Chondrocyte (in vitro differentiated cells): ENCODE results near the gene PLEKHA3. TPM values are rescaled to one million over a fixed set of nuclear protein-coding genes. Genes with fewer than 3 reads are reported as not detected.

Experiments
- DNase-seq: peaks from one replicate; pipeline ENCODE4 v3.0.0; 2021; ENCODE audit warnings: mixed read lengths, low spot score
- H3K27ac Mint-ChIP-seq: one replicate; pipeline ENCODE4 v1.8.0; 2021; ENCODE audit warnings: mild to moderate bottlenecking, moderate library complexity, mixed read lengths; ENCODE audit not compliant: unreplicated experiment
- H3K27me3 Mint-ChIP-seq: 2 replicates; pipeline ENCODE4 v1.8.0; 2021; ENCODE audit warnings: low read depth, mixed read lengths
- H3K36me3 Mint-ChIP-seq: 2 replicates; pipeline ENCODE4 v1.8.0; 2021; ENCODE audit warnings: low read depth, mixed read lengths
- H3K4me1 Mint-ChIP-seq: 2 replicates; pipeline ENCODE4 v1.8.0; 2021; ENCODE audit warnings: low read depth, mild to moderate bottlenecking, mixed read lengths
- H3K4me3 Mint-ChIP-seq: one replicate; pipeline ENCODE4 v1.8.0; 2021; ENCODE audit warnings: mild to moderate bottlenecking, moderate library complexity, mixed read lengths; ENCODE audit not compliant: unreplicated experiment
- H3K9me3 Mint-ChIP-seq: 2 replicates; pipeline ENCODE4 v1.8.0; 2021; ENCODE audit warnings: low read depth, mixed read lengths
- total RNA-seq: library from RNA; stranded (reverse); gene quantifications from 3 replicates; pipeline ENCODE4 v1.2.1, GENCODE V29; 2021
- TF ChIP-seq, protein P1 (sequence below): fragments of 200-600 bp; sonication (generic); IDR thresholded peaks from 2 replicates; pipeline ENCODE4 v1.5.0; 2021; ENCODE audit warnings: antibody characterized with exemption, mild to moderate bottlenecking, moderate library complexity

Gene PLEKHA3
- total RNA-seq, 1 donor from 2014 or later: 39.4 TPM

DNA sequence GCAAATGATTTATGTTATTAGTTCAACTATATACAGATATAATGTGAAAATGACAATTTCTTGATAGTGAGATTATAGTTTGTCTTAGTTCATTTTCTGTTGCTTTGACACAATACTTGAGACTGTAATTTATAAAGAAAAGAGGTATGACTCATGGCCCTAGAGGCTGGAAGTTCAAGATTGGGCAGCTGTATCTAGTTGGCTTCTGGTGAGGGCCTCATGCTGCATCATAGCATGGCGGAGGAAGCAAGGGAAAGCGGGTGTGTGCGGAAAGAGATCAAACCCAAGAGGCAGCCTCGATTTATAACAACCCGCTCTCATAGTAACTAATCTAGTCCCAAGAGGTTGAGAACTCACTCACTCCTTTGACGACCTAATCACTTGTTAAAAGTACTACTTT lies 11.4 kb downstream of the PLEKHA3 start:
- Mint-ChIP-seq H3K4me3 (no peak overlapping the region), H3K4me1 (peaks cover 13% of the 10 kb centered on the region), H3K27ac (no peak overlapping the region), H3K9me3 (no peaks in the 10 kb centered on the region), H3K36me3 (peaks cover 36% of the 10 kb centered on the region), H3K27me3 (no peaks in the 10 kb centered on the region)
- DNase-seq: no peak
- TF ChIP-seq, protein P1, sequence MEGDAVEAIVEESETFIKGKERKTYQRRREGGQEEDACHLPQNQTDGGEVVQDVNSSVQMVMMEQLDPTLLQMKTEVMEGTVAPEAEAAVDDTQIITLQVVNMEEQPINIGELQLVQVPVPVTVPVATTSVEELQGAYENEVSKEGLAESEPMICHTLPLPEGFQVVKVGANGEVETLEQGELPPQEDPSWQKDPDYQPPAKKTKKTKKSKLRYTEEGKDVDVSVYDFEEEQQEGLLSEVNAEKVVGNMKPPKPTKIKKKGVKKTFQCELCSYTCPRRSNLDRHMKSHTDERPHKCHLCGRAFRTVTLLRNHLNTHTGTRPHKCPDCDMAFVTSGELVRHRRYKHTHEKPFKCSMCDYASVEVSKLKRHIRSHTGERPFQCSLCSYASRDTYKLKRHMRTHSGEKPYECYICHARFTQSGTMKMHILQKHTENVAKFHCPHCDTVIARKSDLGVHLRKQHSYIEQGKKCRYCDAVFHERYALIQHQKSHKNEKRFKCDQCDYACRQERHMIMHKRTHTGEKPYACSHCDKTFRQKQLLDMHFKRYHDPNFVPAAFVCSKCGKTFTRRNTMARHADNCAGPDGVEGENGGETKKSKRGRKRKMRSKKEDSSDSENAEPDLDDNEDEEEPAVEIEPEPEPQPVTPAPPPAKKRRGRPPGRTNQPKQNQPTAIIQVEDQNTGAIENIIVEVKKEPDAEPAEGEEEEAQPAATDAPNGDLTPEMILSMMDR: no peak

DNA sequence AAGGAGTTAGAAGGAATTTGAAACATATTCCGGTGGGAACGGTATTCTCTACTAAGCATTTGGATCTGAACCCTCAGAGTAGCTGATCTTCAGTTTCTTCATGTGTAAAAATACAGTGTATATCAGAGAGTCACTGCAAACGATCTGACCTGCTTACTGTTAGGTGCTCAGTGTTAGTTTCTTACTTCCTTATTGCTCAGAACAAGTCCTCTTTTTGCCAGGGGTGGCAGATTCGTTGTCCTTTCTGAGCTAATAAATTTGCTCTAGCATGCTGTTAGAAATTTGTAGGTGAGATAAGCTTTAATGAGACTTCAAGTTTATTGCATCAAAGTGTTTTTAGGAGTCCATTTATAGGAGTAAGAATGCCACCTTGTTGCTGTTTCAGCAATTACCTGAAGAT lies 15.8 kb downstream of the PLEKHA3 start:
- no peaks in the 10 kb centered on the region for H3K4me1 Mint-ChIP-seq

DNA sequence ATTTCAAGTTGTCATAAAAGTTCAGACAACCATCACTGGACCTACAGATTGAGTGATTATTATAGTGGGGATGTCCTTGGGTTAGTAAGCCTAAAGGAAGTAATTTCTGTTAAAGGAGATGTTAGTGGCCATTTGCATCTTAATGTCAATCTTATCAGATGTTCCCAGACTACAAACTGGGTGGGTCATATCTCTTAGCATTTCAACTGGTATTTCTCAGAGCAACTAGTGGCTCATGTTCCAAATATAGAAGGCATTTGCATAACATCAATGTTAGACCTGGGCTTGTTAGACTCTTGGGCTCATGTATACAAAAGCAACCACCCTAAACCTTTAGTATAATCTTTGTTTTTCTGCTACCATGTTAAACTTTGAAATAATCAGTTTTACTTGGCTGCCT lies 17.9 kb downstream of the PLEKHA3 start:
- Mint-ChIP-seq H3K9me3 (no peaks in the 10 kb centered on the region), H3K4me3 (no peak overlapping the region), H3K36me3 (peaks cover 32% of the 10 kb centered on the region), H3K4me1 (no peaks in the 10 kb centered on the region), H3K27me3 (no peaks in the 10 kb centered on the region), H3K27ac (no peak overlapping the region)
- no peak for DNase-seq
- TF ChIP-seq, protein P1: no peak

More for the DNA sequence above, 15.8 kb downstream of the PLEKHA3 start:
- Mint-ChIP-seq H3K9me3 (no peaks in the 10 kb centered on the region), H3K4me3 (no peak overlapping the region), H3K27ac (no peak overlapping the region), H3K27me3 (no peaks in the 10 kb centered on the region), H3K36me3 (peaks cover 33% of the 10 kb centered on the region)
- DNase-seq: no peak
- TF ChIP-seq, protein P1: no peak

DNA sequence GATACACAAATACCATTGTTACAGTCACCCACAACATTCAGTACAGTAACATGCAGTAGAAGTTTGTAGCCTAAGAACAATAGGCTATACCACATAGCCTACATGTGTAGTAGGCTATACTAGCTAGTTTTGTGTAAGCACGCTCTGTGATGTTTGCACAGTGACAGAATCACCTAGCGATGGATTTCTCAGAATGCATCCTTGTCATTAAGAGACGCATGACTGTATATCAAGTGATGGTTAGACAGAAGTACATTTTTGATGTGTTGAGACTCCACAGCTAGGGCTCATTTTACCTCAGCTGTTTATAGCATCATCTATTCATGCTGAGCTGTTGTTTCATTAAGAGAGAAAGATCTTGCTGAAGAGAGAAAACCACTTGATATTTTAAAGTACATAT lies 19.4 kb downstream of the PLEKHA3 start:
- H3K27me3 Mint-ChIP-seq: no peaks in the 10 kb centered on the region
- H3K4me3 Mint-ChIP-seq: no peak overlapping the region
- TF ChIP-seq, protein P1: no peak
- no peak overlapping the region for H3K27ac Mint-ChIP-seq
- no peaks in the 10 kb centered on the region for H3K9me3 Mint-ChIP-seq
- no peak for DNase-seq
- H3K36me3 Mint-ChIP-seq: peaks cover 30% of the 10 kb centered on the region
- no peaks in the 10 kb centered on the region for H3K4me1 Mint-ChIP-seq

DNA sequence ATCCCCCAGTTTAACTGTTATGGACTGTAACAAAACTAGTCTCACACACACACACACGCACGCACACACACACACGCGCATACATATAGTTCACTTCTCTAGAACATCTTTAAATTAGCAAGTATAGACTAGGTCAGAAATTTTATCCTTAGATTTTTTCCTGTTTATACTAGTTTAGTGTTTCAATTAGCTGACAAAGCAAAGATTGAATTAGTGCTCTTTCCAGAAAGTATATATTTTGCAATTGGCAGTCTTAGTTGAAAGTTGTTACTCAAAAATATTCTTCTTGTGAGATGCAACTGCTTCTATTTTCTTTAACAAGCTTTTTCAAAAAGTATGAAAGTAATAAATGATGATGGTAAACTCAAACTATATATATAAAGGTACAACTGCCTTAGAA lies 22.5 kb downstream of the PLEKHA3 start:
- Mint-ChIP-seq H3K27ac (no peak overlapping the region), H3K4me1 (no peaks in the 10 kb centered on the region), H3K36me3 (peaks cover 20% of the 10 kb centered on the region), H3K4me3 (no peak overlapping the region), H3K9me3 (no peaks in the 10 kb centered on the region), H3K27me3 (no peaks in the 10 kb centered on the region)
- no peak for DNase-seq
- TF ChIP-seq, protein P1: no peak
